ENCODE measurements around the gene RFT1. TPM values are rescaled to one million over a fixed set of nuclear protein-coding genes. Genes with fewer than 3 reads are reported as not detected.

Gene RFT1
- total RNA-seq, 2 experiments from 2014 or later, result 42.5 to 42.9 TPM

- ChIA-PET POLR2A (interaction anchor here (0.9 kb wide), 1 partner anchor 9 kb away, joined by 3 read pairs; no protein-coding TSS in a partner anchor), CTCF (interaction anchor here (1.0 to 1.2 kb wide), 2 partner anchors 11 to 47 kb away, joined by 3 read pairs; partner anchors contain the start of gene PRKCD)
- H3K27me3 Mint-ChIP-seq, result peaks cover 7% of the 10 kb centered on the region
- ATAC-seq (no peak), DNase-seq (no peak)
- no peak overlapping the region for H3K27ac Mint-ChIP-seq
- TF ChIP-seq CTCF (IDR thresholded peaks at IDR 0.05), result no peak
- H3K4me3 Mint-ChIP-seq, result no peak overlapping the region
- intact Hi-C loops (cut with micrococcal nuclease), result no loop called here
- H3K9me3 Mint-ChIP-seq, result no peaks in the 10 kb centered on the region
- no peaks in the 10 kb centered on the region for H3K4me1 Mint-ChIP-seq (ENCODE audit: low read depth)
- H3K36me3 Mint-ChIP-seq (ENCODE audit: low read depth), result no peaks in the 10 kb centered on the region
These were observed 19.5 kb upstream of the RFT1 start for GRCh38 chr3:53149699-53150098.

- H3K27ac Mint-ChIP-seq, result no peak overlapping the region
- H3K36me3 Mint-ChIP-seq (ENCODE audit: low read depth), result no peaks in the 10 kb centered on the region
- POLR2A ChIA-PET, result interaction anchor here (0.9 kb wide), 1 partner anchor 10 kb away, joined by 3 read pairs; no protein-coding TSS in a partner anchor
- CTCF ChIA-PET, result interaction anchor here (1.0 to 1.7 kb wide), 3 partner anchors 11 to 47 kb away, joined by 3 to 4 read pairs (median 3); partner anchors contain the start of gene PRKCD
- H3K9me3 Mint-ChIP-seq, result no peaks in the 10 kb centered on the region
- no peaks in the 10 kb centered on the region for H3K4me1 Mint-ChIP-seq (ENCODE audit: low read depth)
- H3K27me3 Mint-ChIP-seq, result peaks cover 4% of the 10 kb centered on the region
- no peak for TF ChIP-seq CTCF (IDR thresholded peaks at IDR 0.05)
- ATAC-seq, result no peak
- H3K4me3 Mint-ChIP-seq, result no peak overlapping the region
- no peak for DNase-seq
- intact Hi-C loops (cut with micrococcal nuclease), result no loop called here
These were observed 18.9 kb upstream of the RFT1 start for GRCh38 chr3:53149006-53149690.

- Mint-ChIP-seq H3K9me3 (no peaks in the 10 kb centered on the region), H3K4me1 (ENCODE audit: low read depth) (no peaks in the 10 kb centered on the region), H3K36me3 (ENCODE audit: low read depth) (no peaks in the 10 kb centered on the region), H3K27me3 (no peaks in the 10 kb centered on the region), H3K27ac (no peak overlapping the region), H3K4me3 (no peak overlapping the region)
- POLR2A ChIA-PET, result no interaction called here
- no peak for TF ChIP-seq CTCF (IDR thresholded peaks at IDR 0.05)
- intact Hi-C loops (cut with micrococcal nuclease), result no loop called here
- CTCF ChIA-PET, result interaction anchor here (0.8 to 2.5 kb wide), 3 partner anchors 14 to 47 kb away, joined by 3 to 15 read pairs (median 4); no protein-coding TSS in a partner anchor
- DNase-seq (no peak), ATAC-seq (no peak)
These were observed 17.7 kb upstream of the RFT1 start for GRCh38 chr3:53147903-53148400.

- ChIA-PET POLR2A (no interaction called here), CTCF (interaction anchor here (0.8 to 2.5 kb wide), 4 partner anchors 13 to 49 kb away, joined by 3 to 15 read pairs (median 4); no protein-coding TSS in a partner anchor)
- no peak overlapping the region for H3K4me3 Mint-ChIP-seq
- no peak for TF ChIP-seq CTCF (IDR thresholded peaks at IDR 0.05)
- no peaks in the 10 kb centered on the region for H3K9me3 Mint-ChIP-seq
- intact Hi-C loops (cut with micrococcal nuclease), result no loop called here
- H3K27ac Mint-ChIP-seq, result no peak overlapping the region
- H3K27me3 Mint-ChIP-seq, result no peaks in the 10 kb centered on the region
- no peaks in the 10 kb centered on the region for H3K36me3 Mint-ChIP-seq (ENCODE audit: low read depth)
- no peaks in the 10 kb centered on the region for H3K4me1 Mint-ChIP-seq (ENCODE audit: low read depth)
- DNase-seq, result no peak
- ATAC-seq, result no peak
These were observed 17.1 kb upstream of the RFT1 start for GRCh38 chr3:53147151-53147902.

All from activated CD8-positive, alpha-beta T cell treated with anti-CD3 and anti-CD28 coated beads for 36 hours (primary cell).